ENCODE measurements around the gene MINAR2.

MINAR2 gene

DNA sequence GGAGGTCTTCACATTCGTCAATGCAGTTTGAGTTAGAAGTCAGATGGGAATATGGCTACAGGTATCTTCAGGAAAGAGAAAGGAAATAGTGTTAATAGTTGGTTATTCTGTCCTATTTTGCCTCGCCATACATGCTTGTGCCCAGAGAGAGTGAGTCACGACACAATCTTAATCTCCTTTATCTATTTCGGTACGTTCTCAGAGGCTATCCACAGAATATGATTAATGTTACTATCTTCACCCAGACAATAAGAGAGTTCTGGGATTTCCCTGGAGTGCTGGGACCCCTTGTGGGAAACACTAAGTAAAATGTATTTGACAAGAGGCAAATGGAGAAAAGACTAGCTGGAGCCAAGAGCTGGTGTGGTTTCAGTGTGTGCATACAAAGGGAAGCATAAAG lies 25.5 kb downstream of the MINAR2 start:
- DNase-seq: no peak

- no peak for DNase-seq
Measured at GRCh38 chr5:129781594-129781993, 33.7 kb downstream of the MINAR2 start.

GRCh38 chr5:129803403-129803802 lies 55.5 kb downstream of the MINAR2 start:
- DNase-seq: no peak

DNA sequence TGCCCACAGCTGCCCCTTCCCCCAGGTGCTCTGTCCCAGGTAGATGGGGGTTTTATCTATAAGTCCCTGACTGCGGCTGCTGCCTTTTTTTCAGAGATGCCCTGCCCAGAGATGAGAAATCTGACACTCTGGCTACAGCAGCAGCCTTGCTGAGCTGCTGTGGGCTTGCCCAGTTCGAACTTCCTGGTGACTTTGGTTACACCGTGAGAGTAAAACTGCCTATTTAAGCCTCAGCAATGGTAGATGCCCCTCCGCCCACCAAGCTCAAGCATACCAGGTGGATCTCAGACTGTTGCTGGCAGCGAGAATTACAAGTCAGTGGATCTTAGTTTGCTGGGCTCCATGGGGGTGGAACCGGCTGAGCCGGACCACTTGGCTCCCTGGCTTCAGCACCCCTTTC lies 56.8 kb downstream of the MINAR2 start:
- no peak for DNase-seq

DNA sequence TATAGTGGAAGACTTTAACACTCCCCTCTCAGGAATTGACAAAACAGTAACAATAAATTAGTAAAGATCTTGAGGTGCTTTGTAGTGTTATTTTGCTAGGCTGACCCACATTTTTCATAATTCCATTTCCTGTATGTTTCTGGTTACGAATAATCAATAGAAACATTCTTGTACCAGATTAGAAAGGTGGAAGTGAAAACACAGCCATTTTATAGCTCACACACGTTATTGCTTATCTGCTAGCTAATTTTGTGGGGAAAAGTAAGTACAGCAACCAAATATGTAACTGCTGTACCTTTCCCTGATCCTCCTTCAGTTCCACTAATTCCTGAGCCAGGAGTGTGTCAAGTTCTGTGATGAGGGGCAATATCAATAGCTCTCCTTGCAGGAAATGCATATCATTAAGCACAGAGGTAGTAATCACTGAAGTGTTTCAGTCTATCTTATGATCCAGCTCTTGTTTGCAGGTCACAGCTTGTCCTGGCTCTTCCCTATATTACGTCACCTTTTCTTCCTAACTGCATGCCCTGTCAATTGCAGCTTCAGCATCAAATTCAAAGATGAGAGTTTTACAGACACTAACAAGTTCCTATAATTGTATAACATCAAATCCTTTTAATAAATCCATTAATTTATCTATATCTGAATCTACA lies 59.4 kb downstream of the MINAR2 start:
- DNase-seq: no peak

All from CD4-positive, alpha-beta T cell treated with Interleukin-17A for 1 hour (primary cell).